Measurements from ENCODE around the gene TBC1D5.
A peak's percentile ranks its signal among the peaks of the same experiment; 100 is the strongest.
"Not testable (repeated sequence)": the region's sequence is repeated elsewhere in the genome, so short reads cannot be mapped to it uniquely, and the experiment has no call there.

TBC1D5 gene

GRCh38 chr3:17705991-17706390, 36.4 kb downstream of the TBC1D5 start:
- DNase-seq, result not testable (repeated sequence)

GRCh38 chr3:17699815-17700214, 42.6 kb downstream of the TBC1D5 start:
- DNase-seq, result not testable (repeated sequence)

- not testable (repeated sequence) for DNase-seq
These were observed 46.8 kb downstream of the TBC1D5 start for GRCh38 chr3:17695665-17696064.

- not testable (repeated sequence) for DNase-seq
These were observed 48.8 kb downstream of the TBC1D5 start for GRCh38 chr3:17693670-17693999.

- not testable (repeated sequence) for DNase-seq
These were observed 49.4 kb downstream of the TBC1D5 start for GRCh38 chr3:17692846-17693669.

- DNase-seq, result no peak
These were observed 54.9 kb downstream of the TBC1D5 start for GRCh38 chr3:17687566-17687965.

GRCh38 chr3:17686613-17687012, 55.8 kb downstream of the TBC1D5 start:
- no peak for DNase-seq

GRCh38 chr3:17683542-17684207, 58.8 kb downstream of the TBC1D5 start:
- no peak for DNase-seq

- no peak for DNase-seq
These were observed 61.9 kb downstream of the TBC1D5 start for GRCh38 chr3:17680530-17680929.

- no peak for DNase-seq
These were observed 64.2 kb downstream of the TBC1D5 start for GRCh38 chr3:17678116-17678741.

GRCh38 chr3:17674082-17674686, 68.2 kb downstream of the TBC1D5 start:
- DNase-seq, result no peak

GRCh38 chr3:17672506-17672905, 69.9 kb downstream of the TBC1D5 start:
- DNase-seq, result no peak

GRCh38 chr3:17670749-17671148, 71.7 kb downstream of the TBC1D5 start:
- no peak for DNase-seq

- DNase-seq, result no peak
These were observed 77.5 kb downstream of the TBC1D5 start for GRCh38 chr3:17664923-17665322.

- no peak for DNase-seq
These were observed 86.2 kb downstream of the TBC1D5 start for GRCh38 chr3:17656264-17656663.

- no peak for DNase-seq
These were observed 86.7 kb downstream of the TBC1D5 start for GRCh38 chr3:17655743-17656142.

- DNase-seq, result not testable (repeated sequence)
These were observed 92.7 kb downstream of the TBC1D5 start for GRCh38 chr3:17649748-17650147.

GRCh38 chr3:17648630-17649355, 93.6 kb downstream of the TBC1D5 start:
- DNase-seq, result not testable (repeated sequence)

GRCh38 chr3:17645074-17645698, 97.2 kb downstream of the TBC1D5 start:
- peak; percentile 35 for DNase-seq

GRCh38 chr3:17643691-17644090, 98.7 kb downstream of the TBC1D5 start:
- no peak for DNase-seq

- no peak for DNase-seq
These were observed 100.0 kb downstream of the TBC1D5 start for GRCh38 chr3:17642474-17642873.

GRCh38 chr3:17640466-17640865, 102.0 kb downstream of the TBC1D5 start:
- DNase-seq, result no peak

All from NCI-H146 (cell line).